Ovary (tissue), 9 donors: ENCODE results near the gene MAPKAP1. TPM values are rescaled to one million over a fixed set of nuclear protein-coding genes. Genes with fewer than 3 reads are reported as not detected.

Source experiments
- DNase-seq, 5 donors: peaks; one replicate each; pipeline ENCODE4 v3.0.0-alpha.2; 2019 to 2020
- H3K27ac ChIP-seq, 2 donors: fragments of 200-600 bp; one replicate each; pipeline versions ENCODE4 v1.5.1 to v1.8.0; 2019 to 2022
- H3K27me3 ChIP-seq: fragments of 200-600 bp; one replicate; pipeline ENCODE4 v1.8.0; 2022
- H3K36me3 ChIP-seq: fragments of 200-600 bp; sonication (generic); one replicate; pipeline ENCODE4 v1.5.1; 2019
- H3K4me1 ChIP-seq: one replicate; pipeline ENCODE4 v1.8.1; 2013; ENCODE audit warnings: mild to moderate bottlenecking, moderate library complexity; ENCODE audit not compliant: insufficient read depth
- H3K4me3 ChIP-seq: fragments of 200-600 bp; sonication (generic); one replicate; pipeline ENCODE4 v1.5.1; 2017
- H3K9me3 ChIP-seq, 2 donors: fragments of 200-600 bp in 1 of 2; sonication (generic) in 1 of 2; one replicate each; pipeline versions ENCODE4 v1.5.1 to v1.8.1; 2013 to 2019; ENCODE audit warnings: mild to moderate bottlenecking in 1 of 2, moderate library complexity in 1 of 2
- EP300 ChIP-seq: sonication (generic); formaldehyde crosslinking; IDR thresholded peaks from one replicate; pipeline ENCODE4 v1.6.1; 2017; ENCODE audit warnings: antibody characterized with exemption
- POLR2A ChIP-seq: fragments of 450-650 bp; IDR thresholded peaks from one replicate; pipeline ENCODE4 v1.6.1; 2017; ENCODE audit warnings: antibody characterized with exemption, mild to moderate bottlenecking, moderate library complexity
- WGBS, 3 donors: extraction: QIAGEN DNeasy Blood & Tissue Kit in 1 of 3; methylation state at CpG; one replicate each; pipeline versions ENCODE4 v1.1.5 to v1.1.7; 2013 to 2017; 5-methylcytosine and 5-hydroxymethylcytosine counted together
- intact Hi-C, 4 donors: fragments of 100-400 bp; cut with DNase I; formaldehyde crosslinking; loops; one replicate each; pipeline versions ENCODE4 v1.11.0 to v1.15.1; 2022 to 2023
- polyA plus RNA-seq, 2 donors: library from polyadenylated mRNA; stranded (reverse); fragments of 200-250 nt in 1 of 2; fragments of 350-450 nt in 1 of 2; fragmentation: Illumina TruSeq in 1 of 2; extraction: RNeasy Lipid Tissue Mini Kit (QIAGEN cat#74804) in 1 of 2; gene quantifications; one replicate each; pipeline ENCODE4 v1.2.3, GENCODE V29; 2013 to 2014
- total RNA-seq, 7 donors: library from RNA; depleted of rRNA in 2 of 7; stranded (reverse); fragments of >200 nt in 2 of 7; fragmentation: NEBNext Ultra II Directional in 3 of 7; extraction: Animal tissue kit (Norgen Biotek cat#: 25700) in 3 of 7; gene quantifications; one replicate each; pipeline versions ENCODE4 v1.1.0 to v1.2.4, GENCODE V29; 2016 to 2023
- TF ChIP-seq, protein P1 (sequence below), 3 donors: fragments of 450-650 bp in 2 of 3; fragments of 200-600 bp in 1 of 3; IDR thresholded peaks; one replicate each; pipeline versions ENCODE4 v1.5.1 to v1.8.0; 2016 to 2022; ENCODE audit warnings: antibody characterized with exemption in 3 of 3, mild to moderate bottlenecking in 1 of 3
- donor health status: DM: no; HTN: no; CAD: no; lungs with moderate emphysema.
- donor health status: DM: no; HTN: no; CAD: no.
- donor health status: Bipolar disorder and iron deficiency.
- donor health status: DM: yes; HTN: yes; CAD: no.
- donor health status: DM: no; HTN: no; CAD: no.
- donor health status: DM: yes; HTN: yes; CAD: no.

Gene MAPKAP1
- total and polyA plus RNA-seq, 9 donors: 43.3 to 86.5 (median 50.2) TPM

DNA sequence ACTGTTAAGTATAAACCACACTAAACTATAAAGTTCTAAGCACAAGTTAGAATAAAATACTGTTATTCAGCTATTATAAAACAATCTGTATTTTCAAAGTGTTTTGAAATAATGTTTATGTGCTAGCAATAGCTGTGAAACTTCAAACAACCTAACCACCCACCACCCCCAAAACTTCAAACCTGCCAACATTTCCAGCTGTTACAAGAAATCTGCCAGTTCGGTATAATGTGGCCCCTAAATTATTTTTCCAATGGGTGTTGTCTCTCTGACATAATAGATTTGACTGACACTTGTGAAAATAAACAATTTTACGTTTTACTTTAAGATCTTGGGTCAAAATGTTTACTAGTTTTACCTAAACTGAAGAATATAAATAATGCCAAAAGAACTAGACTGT lies 24.7 kb downstream of the MAPKAP1 start:
- H3K4me1 ChIP-seq: peaks cover 5% of the 10 kb centered on the region
- TF ChIP-seq POLR2A: no peak
- TF ChIP-seq, protein P1, sequence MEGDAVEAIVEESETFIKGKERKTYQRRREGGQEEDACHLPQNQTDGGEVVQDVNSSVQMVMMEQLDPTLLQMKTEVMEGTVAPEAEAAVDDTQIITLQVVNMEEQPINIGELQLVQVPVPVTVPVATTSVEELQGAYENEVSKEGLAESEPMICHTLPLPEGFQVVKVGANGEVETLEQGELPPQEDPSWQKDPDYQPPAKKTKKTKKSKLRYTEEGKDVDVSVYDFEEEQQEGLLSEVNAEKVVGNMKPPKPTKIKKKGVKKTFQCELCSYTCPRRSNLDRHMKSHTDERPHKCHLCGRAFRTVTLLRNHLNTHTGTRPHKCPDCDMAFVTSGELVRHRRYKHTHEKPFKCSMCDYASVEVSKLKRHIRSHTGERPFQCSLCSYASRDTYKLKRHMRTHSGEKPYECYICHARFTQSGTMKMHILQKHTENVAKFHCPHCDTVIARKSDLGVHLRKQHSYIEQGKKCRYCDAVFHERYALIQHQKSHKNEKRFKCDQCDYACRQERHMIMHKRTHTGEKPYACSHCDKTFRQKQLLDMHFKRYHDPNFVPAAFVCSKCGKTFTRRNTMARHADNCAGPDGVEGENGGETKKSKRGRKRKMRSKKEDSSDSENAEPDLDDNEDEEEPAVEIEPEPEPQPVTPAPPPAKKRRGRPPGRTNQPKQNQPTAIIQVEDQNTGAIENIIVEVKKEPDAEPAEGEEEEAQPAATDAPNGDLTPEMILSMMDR (IDR thresholded peaks at IDR 0.05): no peak

DNA sequence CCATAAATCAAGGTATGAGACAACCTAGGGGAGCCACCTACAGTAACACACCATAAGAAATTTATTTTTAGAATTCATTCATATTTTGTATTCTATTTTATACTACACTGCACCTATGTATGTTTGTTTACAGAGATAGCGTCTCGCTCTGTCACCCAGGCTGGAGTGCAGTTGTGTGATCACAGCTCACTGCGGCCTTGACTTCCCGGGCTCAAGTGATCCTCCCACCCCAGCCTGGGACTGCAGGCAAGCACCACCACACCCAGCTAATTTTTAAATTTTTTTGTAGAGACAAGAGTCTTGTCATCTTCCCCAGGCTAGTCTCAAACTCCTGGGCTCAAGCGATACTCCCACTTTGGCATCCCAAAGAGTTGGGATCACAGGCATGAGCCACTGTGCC lies 25.4 kb downstream of the MAPKAP1 start:
- WGBS, 3 donors: 67 to 83% (median 67%) methylated on average over 5 of the region's 5 CpGs
- intact Hi-C loops: no loop called here
- Histone ChIP-seq H3K27ac (no peak overlapping the region), H3K9me3 (no peaks in the 10 kb centered on the region), H3K36me3 (no peaks in the 10 kb centered on the region), H3K27me3 (no peaks in the 10 kb centered on the region), H3K4me1 (peaks cover 5% of the 10 kb centered on the region), H3K4me3 (no peak overlapping the region)
- TF ChIP-seq EP300 (no peak), POLR2A (no peak)
- TF ChIP-seq, protein P1 (IDR thresholded peaks at IDR 0.05): no peak
- DNase-seq: no peak

More for the DNA sequence above, 24.7 kb downstream of the MAPKAP1 start:
- Histone ChIP-seq H3K27ac (no peak overlapping the region), H3K9me3 (no peaks in the 10 kb centered on the region), H3K4me3 (no peak overlapping the region), H3K36me3 (no peaks in the 10 kb centered on the region), H3K27me3 (no peaks in the 10 kb centered on the region)
- intact Hi-C loops: no loop called here
- WGBS, 3 donors: 23 to 55% (median 31%) methylated on average over 2 of the region's 2 CpGs
- DNase-seq: no peak

DNA sequence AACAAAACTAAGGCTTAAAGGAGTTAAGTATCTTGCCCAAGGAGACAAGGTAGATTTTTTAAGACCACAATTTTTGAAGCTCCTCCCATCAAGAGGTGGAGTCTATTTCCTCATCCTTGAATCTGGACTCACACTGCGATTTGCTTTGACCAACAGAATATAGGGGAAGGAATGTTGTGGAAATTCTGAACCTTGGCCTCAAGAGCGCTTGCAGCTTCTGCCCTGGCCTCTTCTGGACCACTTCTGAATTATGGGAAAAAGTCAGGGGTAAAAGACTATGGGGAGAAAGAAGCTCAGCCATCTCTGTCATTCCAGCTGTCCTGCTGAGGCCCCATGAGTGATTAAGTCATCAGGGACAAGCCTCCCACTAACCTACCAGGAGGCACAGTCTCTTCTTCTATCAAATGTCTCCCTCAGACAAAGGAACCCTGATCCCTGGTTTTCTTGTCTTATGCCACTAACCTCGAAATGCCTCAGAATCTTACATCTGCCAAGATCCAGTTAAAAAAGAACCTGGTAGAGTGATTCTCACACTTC lies 25.9 kb downstream of the MAPKAP1 start:
- peaks cover 5% of the 10 kb centered on the region for H3K4me1 ChIP-seq
- TF ChIP-seq POLR2A (no peak), EP300 (no peak)
- TF ChIP-seq, protein P1 (IDR thresholded peaks at IDR 0.05): no peak
- H3K9me3 ChIP-seq: no peaks in the 10 kb centered on the region
- DNase-seq: no peak
- 86 to 92% (median 90%) methylated on average over 3 of the region's 3 CpGs for WGBS, 3 donors
- intact Hi-C loops: no loop called here
- no peaks in the 10 kb centered on the region for H3K36me3 ChIP-seq
- H3K27me3 ChIP-seq: no peaks in the 10 kb centered on the region
- H3K27ac ChIP-seq: no peak overlapping the region
- H3K4me3 ChIP-seq: no peak overlapping the region

DNA sequence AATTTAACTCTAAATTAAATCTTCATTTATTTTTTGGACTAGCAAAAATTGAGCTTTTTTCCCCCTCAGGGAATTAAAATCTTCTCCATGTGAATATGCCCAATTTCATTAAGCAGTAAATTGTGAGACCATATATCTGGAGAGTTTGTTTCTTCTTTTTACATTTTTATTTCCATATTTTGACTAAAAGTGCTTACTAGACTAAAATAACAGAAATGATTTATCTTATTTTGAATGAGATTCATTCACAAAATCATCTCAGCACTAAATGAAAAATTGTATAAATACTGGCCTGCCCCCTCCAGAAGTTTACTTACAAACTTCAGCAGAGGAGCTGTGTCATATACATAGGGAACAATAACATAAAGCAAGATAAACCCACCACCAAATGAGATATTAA lies 26.6 kb downstream of the MAPKAP1 start:
- TF ChIP-seq EP300 (no peak), POLR2A (no peak)
- TF ChIP-seq, protein P1 (IDR thresholded peaks at IDR 0.05): no peak
- no peak overlapping the region for H3K27ac ChIP-seq
- H3K9me3 ChIP-seq: no peaks in the 10 kb centered on the region
- peaks cover 5% of the 10 kb centered on the region for H3K4me1 ChIP-seq
- no peaks in the 10 kb centered on the region for H3K27me3 ChIP-seq
- intact Hi-C loops: no loop called here
- no peak overlapping the region for H3K4me3 ChIP-seq
- no peak for DNase-seq
- H3K36me3 ChIP-seq: no peaks in the 10 kb centered on the region
